Measurements from ENCODE around the gene COIL.
A peak's percentile ranks its signal among the peaks of the same experiment; 100 is the strongest.

DNA sequence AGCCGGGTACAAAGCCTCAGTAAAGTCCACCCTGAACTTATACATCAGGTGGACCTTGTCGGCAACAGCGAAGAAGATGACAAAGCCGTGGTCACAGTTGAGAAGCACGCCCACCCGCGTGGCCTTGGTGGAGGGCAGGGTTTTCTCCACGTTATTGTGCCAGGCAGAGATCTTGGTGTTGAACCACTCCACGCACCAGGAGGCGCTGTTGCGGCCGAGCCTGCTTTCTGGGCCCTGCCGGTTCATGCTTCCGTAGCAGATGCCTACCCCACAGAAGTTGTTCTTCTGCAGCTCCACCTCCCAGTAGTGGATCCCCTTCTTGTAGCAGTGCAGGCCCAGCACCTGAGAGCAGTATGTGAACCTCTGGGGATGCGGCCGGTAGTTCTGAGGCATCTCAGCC, 69.1 kb downstream of the COIL start:
- TF ChIP-seq EZH2 (IDR thresholded peaks at IDR 0.05; ENCODE audit: borderline replicate concordance, insufficient read depth, low read depth, low read length, poor library complexity, severe bottlenecking), result no peak
- TF ChIP-seq, protein P1, sequence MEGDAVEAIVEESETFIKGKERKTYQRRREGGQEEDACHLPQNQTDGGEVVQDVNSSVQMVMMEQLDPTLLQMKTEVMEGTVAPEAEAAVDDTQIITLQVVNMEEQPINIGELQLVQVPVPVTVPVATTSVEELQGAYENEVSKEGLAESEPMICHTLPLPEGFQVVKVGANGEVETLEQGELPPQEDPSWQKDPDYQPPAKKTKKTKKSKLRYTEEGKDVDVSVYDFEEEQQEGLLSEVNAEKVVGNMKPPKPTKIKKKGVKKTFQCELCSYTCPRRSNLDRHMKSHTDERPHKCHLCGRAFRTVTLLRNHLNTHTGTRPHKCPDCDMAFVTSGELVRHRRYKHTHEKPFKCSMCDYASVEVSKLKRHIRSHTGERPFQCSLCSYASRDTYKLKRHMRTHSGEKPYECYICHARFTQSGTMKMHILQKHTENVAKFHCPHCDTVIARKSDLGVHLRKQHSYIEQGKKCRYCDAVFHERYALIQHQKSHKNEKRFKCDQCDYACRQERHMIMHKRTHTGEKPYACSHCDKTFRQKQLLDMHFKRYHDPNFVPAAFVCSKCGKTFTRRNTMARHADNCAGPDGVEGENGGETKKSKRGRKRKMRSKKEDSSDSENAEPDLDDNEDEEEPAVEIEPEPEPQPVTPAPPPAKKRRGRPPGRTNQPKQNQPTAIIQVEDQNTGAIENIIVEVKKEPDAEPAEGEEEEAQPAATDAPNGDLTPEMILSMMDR (IDR thresholded peaks at IDR 0.05), result peak; percentile 64

Data from B cell (primary cell).